Neural cell (in vitro differentiated cells): ENCODE data around the gene RASAL1.

Source experiments
- CTCF ChIP-seq: fragments of 450-650 bp; IDR thresholded peaks from 2 replicates; pipeline ENCODE4 v1.5.1; 2014; ENCODE audit warnings: antibody characterized with exemption, mild to moderate bottlenecking, moderate library complexity; ENCODE audit not compliant: poor library complexity, severe bottlenecking
- EP300 ChIP-seq: fragments of 450-650 bp; conservative IDR thresholded peaks from 2 replicates; pipeline ENCODE4 v1.6.1; 2014; ENCODE audit warnings: antibody characterized with exemption, mild to moderate bottlenecking, moderate library complexity; ENCODE audit not compliant: poor library complexity, severe bottlenecking
- EZH2 ChIP-seq: fragments of 200-600, 300-800 bp; shearing (Covaris generic), sonication (generic); IDR thresholded peaks from 2 replicates; pipeline ENCODE4 v1.6.1; 2014; ENCODE audit warnings: antibody characterized with exemption, low read length, borderline replicate concordance, mild to moderate bottlenecking; ENCODE audit not compliant: insufficient read depth, poor library complexity, severe bottlenecking

GRCh38 chr12:113049976-113050742, 85.4 kb downstream of the RASAL1 start:
- TF ChIP-seq EP300 (no peak), EZH2 (no peak), CTCF (peak; percentile 25)
